ELR (cell line): ENCODE results near the gene MTA3.

Source experiments
- DNase-seq: peaks from one replicate; pipeline ENCODE4 v3.0.0-alpha.2; 2015; ENCODE audit warnings: low read depth

MTA3 gene

DNA sequence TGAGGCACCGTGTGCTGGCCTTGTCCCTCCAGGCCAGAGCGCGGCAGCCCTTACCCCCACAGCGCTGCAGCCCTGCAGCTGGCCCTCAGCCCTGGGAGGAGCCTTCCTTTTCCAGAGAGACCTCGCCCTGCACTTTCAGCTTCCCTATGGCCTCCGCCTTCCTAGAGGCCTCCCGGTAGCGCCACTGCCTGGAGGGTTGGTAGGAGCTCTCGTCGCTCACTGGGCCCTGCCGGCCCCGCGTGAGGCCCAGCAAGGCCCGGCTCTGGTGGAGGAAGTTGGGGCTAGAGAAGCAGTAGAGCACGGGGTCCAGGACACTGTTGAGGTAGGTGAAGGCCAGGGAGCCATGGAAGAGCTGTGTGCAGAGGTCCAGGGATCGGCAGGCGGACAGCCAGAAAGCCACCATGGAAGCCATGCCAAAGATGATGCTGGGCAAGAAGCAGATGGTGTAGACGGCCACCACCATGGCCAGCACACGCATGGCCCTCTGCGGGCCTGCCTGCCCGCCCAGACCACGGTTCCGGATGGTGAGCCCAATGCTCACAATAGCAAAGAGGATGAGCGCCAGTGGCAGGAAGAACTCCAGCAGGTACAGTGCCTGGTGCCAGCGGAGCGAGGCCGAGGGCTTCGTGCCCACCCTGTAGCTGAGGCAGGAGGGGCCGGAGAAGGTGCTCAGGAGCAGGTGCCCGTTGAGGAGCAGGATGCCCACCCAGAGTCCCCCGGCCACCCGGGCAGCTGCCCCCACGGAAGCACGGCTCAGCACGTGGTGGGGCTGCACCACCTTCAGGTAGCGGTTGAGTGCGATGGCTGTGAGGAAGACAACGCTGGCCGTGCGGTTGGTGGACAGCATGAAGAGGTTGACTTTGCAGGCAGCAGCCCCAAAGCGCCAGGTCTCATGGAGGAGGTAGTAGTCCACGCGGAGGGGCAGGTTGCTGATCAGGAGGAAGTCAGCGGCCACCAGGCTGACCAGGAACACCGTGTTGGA is 194.7 kb downstream of the MTA3 start:
- no peak for DNase-seq

- no peak for DNase-seq
Measured at GRCh38 chr2:42764096-42764495, 195.7 kb downstream of the MTA3 start, which contains the start of gene OXER1. OXER1 (minus strand) TSS chr2:42764135; CDS start chr2:42764062, 73 bp downstream.

DNA sequence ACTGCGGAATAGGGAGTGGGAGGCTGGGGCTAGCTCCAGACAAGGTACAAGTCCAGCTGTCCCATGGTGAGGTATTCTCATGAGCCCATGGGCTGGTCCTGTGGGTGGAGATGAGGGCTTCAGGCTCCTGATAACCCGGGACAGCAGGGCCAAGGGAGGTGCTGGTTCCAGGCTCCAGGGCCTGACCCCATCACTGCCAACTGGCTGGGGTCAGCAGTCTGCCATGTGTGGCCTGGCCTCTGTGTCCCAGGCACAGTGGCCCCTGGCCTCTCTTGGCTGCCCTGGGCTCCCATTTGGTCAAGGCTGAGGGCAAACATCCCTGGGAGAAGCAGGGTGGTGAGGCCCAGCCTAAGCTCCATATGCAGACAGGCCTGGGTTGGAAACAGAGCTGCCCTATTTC is 196.5 kb downstream of the MTA3 start:
- no peak for DNase-seq

- no peak for DNase-seq
Measured at GRCh38 chr2:42765686-42766085, 197.3 kb downstream of the MTA3 start.

DNA sequence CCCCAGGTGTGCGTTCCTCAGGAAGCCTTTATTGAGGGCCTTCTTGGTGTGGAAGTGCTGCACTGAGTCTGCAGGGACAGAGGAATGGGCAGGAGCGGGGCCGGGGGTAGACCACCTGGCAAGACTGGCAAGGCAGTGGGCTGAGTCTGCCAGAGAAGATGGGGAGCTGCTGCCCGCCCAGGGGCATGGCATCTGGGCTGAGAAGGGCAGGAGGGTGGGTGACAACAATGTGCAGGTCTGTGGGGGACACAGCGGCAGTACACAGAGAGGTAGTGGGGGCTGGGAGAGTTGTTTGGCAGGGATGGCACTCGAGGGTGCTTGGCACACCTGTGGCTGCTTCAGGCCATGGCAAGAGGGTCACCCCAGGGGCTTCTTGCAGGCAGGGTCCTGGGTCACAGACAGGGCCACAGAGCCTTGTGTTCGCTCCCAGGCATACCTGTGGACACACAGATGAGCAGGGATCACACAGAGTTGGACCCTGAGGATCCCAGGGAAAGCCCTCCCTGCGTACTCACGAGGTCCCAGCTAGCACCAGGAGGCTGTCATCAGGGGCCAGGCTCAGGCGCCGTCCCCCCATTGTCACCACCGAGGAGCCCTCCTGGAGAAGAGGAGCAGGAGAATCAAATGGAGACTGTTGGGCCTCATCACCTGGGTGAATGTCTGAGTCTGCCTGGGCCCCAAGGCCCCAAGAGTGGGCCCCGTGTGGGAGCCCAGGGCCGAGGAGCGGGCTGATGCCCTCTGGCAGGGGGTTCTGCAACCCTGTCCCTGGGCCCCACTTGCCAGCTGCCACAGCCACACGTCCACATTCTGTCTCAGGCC is 198.9 kb downstream of the MTA3 start:
- no peak for DNase-seq

DNA sequence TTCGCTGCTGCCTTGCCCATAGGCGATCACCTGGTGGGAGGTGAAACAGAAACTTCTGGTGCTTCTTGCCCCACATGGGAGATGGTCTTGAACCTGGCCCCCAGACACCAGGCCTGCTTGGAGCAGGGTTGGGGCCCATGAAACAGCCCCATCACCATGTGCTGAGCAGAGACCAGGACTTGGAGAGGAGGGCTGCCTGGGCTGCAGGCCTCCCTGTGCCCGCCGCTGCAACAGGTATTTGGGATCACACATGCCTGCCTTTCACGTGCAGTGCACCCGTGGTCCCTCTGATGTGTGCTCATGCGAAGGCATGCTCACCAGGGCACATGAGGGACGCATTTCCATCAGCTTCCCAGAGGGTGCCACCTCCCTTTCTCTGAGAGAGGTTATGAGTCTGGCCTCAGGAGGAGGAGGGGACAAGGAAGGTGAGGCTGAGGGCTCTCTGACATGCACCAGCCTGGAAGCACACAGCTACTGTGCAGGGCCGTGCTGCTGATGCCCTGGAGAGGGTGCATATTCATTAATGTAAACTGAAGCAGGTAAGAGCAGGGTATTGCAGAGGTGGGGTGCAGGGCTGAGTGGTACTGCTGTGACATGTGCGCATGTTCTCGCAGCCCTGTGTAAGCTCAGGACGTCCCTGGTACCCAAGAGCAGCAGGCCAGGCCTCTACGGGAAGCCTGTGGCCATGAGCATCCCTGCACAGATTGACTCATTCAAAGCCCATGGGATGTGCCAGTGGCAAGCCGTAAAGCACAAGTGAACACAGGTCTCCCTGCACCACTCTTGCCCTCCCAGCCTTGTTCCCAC is 199.7 kb downstream of the MTA3 start:
- no peak for DNase-seq

GRCh38 chr2:42768706-42769256 is 200.3 kb downstream of the MTA3 start:
- DNase-seq, result no peak

DNA sequence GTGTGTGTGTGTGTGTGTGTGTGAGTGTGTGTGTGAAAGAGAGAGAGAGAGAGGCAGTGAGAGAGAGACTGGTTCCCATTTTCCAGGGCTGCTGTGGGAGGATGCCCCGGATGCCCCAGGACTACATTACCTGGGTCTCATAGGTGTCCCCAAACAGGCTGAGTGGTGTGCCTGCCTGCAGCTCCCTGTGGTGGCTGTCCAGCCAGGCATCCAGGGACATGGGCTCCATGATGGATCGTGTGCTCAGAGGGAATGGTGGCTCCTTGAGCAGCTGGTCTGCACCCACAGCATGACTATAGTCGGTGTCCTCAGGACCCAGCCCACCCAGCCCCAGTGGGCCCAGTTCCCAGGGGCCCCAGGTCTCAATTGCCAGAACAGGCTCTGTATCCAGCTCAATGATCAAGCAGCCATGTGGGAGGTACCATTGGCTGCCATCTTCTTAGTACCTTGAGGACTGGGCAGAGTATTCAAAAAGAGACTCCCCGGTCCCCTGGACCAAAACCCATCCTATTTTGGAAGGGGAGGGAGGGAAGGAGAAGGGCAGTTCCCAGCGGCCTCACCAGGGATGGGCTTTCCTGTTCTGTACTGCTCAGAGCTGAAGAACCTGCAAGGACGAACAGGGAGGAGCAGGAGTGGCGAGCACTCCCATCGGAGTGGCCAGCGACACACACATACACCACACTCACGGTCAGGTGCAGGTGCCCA is 201.3 kb downstream of the MTA3 start:
- no peak for DNase-seq

- DNase-seq, result peak; percentile 63
Measured at GRCh38 chr2:42770288-42771131, 202.1 kb downstream of the MTA3 start.

- no peak for DNase-seq
Measured at GRCh38 chr2:42771546-42772153, 203.2 kb downstream of the MTA3 start.

GRCh38 chr2:42775186-42775585 is 206.8 kb downstream of the MTA3 start:
- no peak for DNase-seq

- no peak for DNase-seq
Measured at GRCh38 chr2:42775810-42776209, 207.4 kb downstream of the MTA3 start.

GRCh38 chr2:42777883-42778805 is 209.7 kb downstream of the MTA3 start:
- no peak for DNase-seq

DNA sequence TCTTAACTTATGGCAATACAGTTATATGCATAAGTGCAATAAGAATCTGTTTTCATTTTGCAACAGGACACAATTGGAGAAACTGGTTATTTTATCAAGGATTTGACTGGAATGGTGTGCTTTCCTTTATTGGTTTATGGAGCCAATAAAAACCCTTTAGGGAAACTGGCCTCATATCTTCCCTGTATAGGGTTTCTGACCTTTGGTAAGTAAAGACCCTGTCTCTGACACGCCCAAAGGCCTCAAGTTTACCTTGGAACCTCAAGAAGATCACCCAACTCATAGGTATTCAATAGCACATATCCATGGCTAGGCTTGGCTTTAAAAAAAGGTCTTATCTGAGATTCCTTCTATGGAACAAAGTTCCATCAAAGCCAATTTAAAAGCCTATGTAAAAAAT is 212.7 kb downstream of the MTA3 start:
- DNase-seq, result no peak

DNA sequence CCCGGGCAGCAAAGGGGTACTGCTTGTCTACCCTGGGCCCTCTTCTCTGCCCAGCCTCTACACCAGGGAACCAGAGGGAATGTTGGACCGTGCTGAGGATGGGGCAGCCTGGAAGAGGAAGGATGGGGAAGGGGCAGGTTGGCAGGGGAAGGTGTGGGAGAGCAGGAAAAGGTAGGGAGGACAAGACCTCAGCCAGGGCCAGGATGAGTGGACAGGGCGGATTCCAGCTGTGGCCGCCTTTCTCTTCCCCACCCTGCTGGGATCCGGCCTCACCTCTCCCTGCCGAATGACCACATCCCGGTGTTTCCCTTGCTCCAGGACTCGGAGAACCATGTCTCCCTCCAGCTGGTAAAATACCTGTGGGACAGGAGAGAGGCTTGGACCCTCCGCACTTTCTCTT is 215.1 kb downstream of the MTA3 start:
- DNase-seq, result no peak

DNA sequence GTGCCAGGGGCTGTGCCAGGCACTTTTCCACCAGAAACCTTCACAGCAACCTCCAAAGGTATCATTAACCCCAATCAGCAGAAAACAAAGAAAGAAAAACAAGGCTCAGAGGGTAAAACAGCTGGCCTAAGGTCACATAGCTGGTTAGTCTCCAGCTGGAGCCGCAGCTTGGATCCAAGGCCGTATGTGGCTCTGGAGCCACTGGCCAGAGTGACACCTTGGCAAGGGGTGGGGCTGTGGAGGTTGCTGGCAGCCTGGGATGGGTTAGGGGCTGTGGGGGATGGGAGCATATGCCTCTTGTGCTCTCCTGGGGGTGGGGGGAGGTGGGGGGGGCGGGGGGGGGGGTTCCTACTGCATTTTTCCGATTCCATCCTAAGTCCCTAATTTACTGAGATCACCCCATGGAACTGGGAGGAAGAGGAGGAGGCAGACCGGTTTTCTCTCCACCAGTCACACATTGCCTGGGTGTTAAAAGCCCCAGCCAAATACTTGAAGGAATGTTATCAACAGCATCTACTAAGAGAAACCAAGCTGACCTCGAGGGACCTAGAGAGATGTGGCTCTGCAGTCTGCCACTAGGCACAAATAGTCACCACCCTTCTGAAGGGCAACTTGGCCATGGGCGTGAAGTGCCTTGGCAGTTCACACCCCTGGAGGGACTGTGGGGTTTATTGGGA is 215.9 kb downstream of the MTA3 start:
- DNase-seq, result no peak

DNA sequence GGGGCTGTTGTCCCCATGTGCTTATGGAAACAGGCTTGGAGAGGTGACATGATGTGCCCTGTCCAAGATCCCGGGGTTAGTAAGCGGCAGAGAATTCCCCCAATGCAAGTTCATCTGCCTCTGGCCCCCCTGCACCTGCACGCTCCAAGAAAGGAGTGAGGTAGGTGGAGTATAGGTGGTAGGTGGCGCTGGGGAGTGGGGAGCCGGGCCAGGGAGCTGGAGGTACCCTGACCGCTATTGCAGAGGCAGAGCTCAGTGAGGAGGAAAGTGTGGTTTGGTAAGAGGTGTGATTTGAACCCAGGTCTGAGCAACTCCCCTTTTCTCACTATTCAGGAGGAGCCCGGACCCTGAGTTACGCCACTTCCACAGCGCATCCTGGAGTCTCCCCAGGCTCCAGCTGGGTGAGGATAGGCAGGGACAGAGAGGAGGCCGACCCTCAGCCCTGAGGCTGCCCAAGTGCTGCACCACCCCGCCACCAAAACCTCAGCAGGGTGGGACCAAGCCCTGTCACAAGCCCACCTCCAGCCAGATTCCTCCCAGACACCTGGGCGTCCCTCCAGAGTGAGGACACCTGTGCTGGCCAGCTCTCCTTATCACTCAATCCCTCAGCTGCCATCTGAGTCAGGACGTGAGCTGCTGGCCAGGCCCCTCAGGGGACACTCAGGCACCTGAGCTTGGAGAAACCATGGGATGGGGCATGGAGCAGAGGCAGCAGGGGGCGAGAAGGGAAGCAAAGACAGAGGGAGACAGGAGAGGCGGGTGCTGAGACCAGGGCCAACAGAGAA is 218.3 kb downstream of the MTA3 start:
- DNase-seq, result no peak
